Endothelial cell of umbilical vein (primary cell): ENCODE data around the gene MAGEB4. TPM values are rescaled to one million over a fixed set of nuclear protein-coding genes. Genes with fewer than 3 reads are reported as not detected.

ENCODE experiments used
- BruUV-seq: library from RNA; stranded (reverse); fragments of 400-500 nt; replicated peaks from 2 replicates; lab custom pipeline; 2021; lab: Mats Ljungman, UMichigan
- CTCF ChIA-PET: fragments of 300-600, 350-600 bp; sonication (Branson Sonifier 250); formaldehyde crosslinking; loops from one replicate; lab custom pipeline; 2021; ENCODE audit warnings: antibody characterized with exemption, inconsistent platforms; lab: Charles Lee
- POLR2A ChIA-PET: fragments of 300-600, 350-600 bp; sonication (Branson Sonifier 250); formaldehyde crosslinking; loops from one replicate; lab custom pipeline; 2021; ENCODE audit warnings: antibody characterized with exemption, inconsistent platforms; lab: Charles Lee
- DNase-seq: peaks from one replicate; pipeline ENCODE4 v3.0.0-alpha.2; 2011; ENCODE audit warnings: low read depth, low spot score
- FAIRE-seq: peaks from 2 replicates; lab custom pipeline; 2011; peaks lifted over from hg19 to GRCh38; lab: Jason Lieb, UNC
- H2AFZ ChIP-seq: 2 replicates; pipeline ENCODE4 v1.6.0; 2012; ENCODE audit warnings: low read depth, low read length, control low read depth, inconsistent platforms
- H3K27ac ChIP-seq: 2 replicates; pipeline ENCODE4 v1.5.1; 2011; ENCODE audit warnings: low read depth, mild to moderate bottlenecking, control low read depth, low read length, moderate library complexity; ENCODE audit not compliant: insufficient read depth
- H3K27me3 ChIP-seq, 2 experiments: 2 replicates each; pipeline versions ENCODE4 v1.6.0 to v1.6.1; 2011; ENCODE audit warnings: low read length in 2 of 2, mixed read lengths in 1 of 2; ENCODE audit not compliant: control insufficient read depth in 2 of 2, insufficient read depth in 2 of 2
- H3K36me3 ChIP-seq, 2 experiments: 2 replicates in 1 of 2; 3 replicates in 1 of 2; pipeline ENCODE4 v1.5.1; 2011; ENCODE audit warnings: low read length in 2 of 2, mild to moderate bottlenecking in 1 of 2, moderate library complexity in 1 of 2; ENCODE audit not compliant: control insufficient read depth in 2 of 2, insufficient read depth in 2 of 2; ENCODE audit errors: extremely low read depth in 1 of 2
- H3K4me1 ChIP-seq: 3 replicates; pipeline ENCODE4 v1.5.1; 2011; ENCODE audit warnings: mild to moderate bottlenecking, low read length; ENCODE audit not compliant: control insufficient read depth, insufficient read depth; ENCODE audit errors: extremely low read depth
- H3K4me2 ChIP-seq: 2 replicates; pipeline ENCODE4 v1.6.1; 2011; ENCODE audit warnings: low read length, control low read depth, mixed read lengths; ENCODE audit not compliant: insufficient read depth
- H3K4me3 ChIP-seq, 3 experiments: fragments of 200-600 bp in 1 of 3; sonication (generic), shearing (Covaris generic) in 1 of 3; replicated peaks in 1 of 3; 2 replicates each; pipeline ENCODE4 v1.5.1; 2011 to 2016; ENCODE audit warnings: control low read depth in 3 of 3, low read length in 3 of 3, mild to moderate bottlenecking in 2 of 3, inconsistent platforms in 1 of 3, low read depth in 1 of 3, moderate library complexity in 1 of 3; ENCODE audit not compliant: insufficient read depth in 1 of 3
- H3K79me2 ChIP-seq: 2 replicates; pipeline ENCODE4 v1.6.0; 2012; ENCODE audit warnings: low read length, inconsistent platforms; ENCODE audit not compliant: control insufficient read depth, insufficient read depth
- H3K9ac ChIP-seq: replicated peaks from 2 replicates; pipeline ENCODE3; 2011; ENCODE audit warnings: low read length, control low read depth; ENCODE audit not compliant: insufficient read depth; ENCODE audit errors: extremely low read depth
- H3K9me1 ChIP-seq: replicated peaks from 3 replicates; pipeline ENCODE4 v1.6.0; 2011; ENCODE audit warnings: mild to moderate bottlenecking, low read length; ENCODE audit not compliant: control insufficient read depth, insufficient read depth; ENCODE audit errors: extremely low read depth
- H3K9me3 ChIP-seq: replicated peaks from 2 replicates; pipeline ENCODE4 v1.5.1; 2012; ENCODE audit warnings: low read length, inconsistent platforms; ENCODE audit not compliant: control insufficient read depth, insufficient read depth
- H4K20me1 ChIP-seq: replicated peaks from 2 replicates; pipeline ENCODE3; 2011; ENCODE audit warnings: mild to moderate bottlenecking, low read length; ENCODE audit not compliant: control insufficient read depth, insufficient read depth; ENCODE audit errors: extremely low read depth
- CTCF ChIP-seq, 2 donors: IDR thresholded peaks; 1 replicate in 1 of 2; 2 replicates in 1 of 2; pipeline ENCODE4 v1.5.1; 2011; ENCODE audit warnings: low read length in 2 of 2, mild to moderate bottlenecking in 2 of 2, moderate library complexity in 2 of 2, control low read depth in 1 of 2, inconsistent platforms in 1 of 2, low read depth in 1 of 2; ENCODE audit not compliant: insufficient read depth in 1 of 2; ENCODE audit errors: extremely low read depth in 1 of 2
- EZH2 ChIP-seq: IDR thresholded peaks from 2 replicates; pipeline ENCODE4 v1.6.1; 2012; ENCODE audit warnings: borderline replicate concordance, low read depth, mild to moderate bottlenecking, moderate library complexity, low read length, inconsistent platforms; ENCODE audit not compliant: severe bottlenecking
- FOS ChIP-seq: IDR thresholded peaks from 2 replicates; pipeline ENCODE4 v1.6.1; 2011; ENCODE audit warnings: mild to moderate bottlenecking, low read length, moderate library complexity, borderline replicate concordance; ENCODE audit not compliant: insufficient read depth
- GATA2 ChIP-seq: IDR thresholded peaks from 2 replicates; pipeline ENCODE4 v1.7.0; 2011; ENCODE audit warnings: low read depth, mild to moderate bottlenecking, moderate library complexity, mixed read lengths, low read length; ENCODE audit not compliant: insufficient read length, insufficient read depth
- JUN ChIP-seq: IDR thresholded peaks from 2 replicates; pipeline ENCODE4 v1.6.1; 2011; ENCODE audit warnings: borderline replicate concordance, low read depth; ENCODE audit not compliant: insufficient read length, insufficient read depth
- MAX ChIP-seq: IDR thresholded peaks from 2 replicates; pipeline ENCODE4 v1.6.1; 2011; ENCODE audit not compliant: insufficient read depth, insufficient read length
- MYC ChIP-seq: IDR thresholded peaks from one replicate; pipeline ENCODE4 v1.6.1; 2011; ENCODE audit warnings: mild to moderate bottlenecking, low read depth, low read length
- POLR2A ChIP-seq: IDR thresholded peaks from 2 replicates; pipeline ENCODE4 v1.6.1; 2012; ENCODE audit warnings: low read depth, mild to moderate bottlenecking, control low read depth, low read length
- POLR2AphosphoS5 ChIP-seq: IDR thresholded peaks from 2 replicates; pipeline ENCODE4 v1.6.1; 2012; ENCODE audit warnings: low read depth, mild to moderate bottlenecking, control low read depth, low read length, moderate library complexity; ENCODE audit not compliant: insufficient read depth
- dilution Hi-C: fragments of 300-500 bp; cut with MboI; formaldehyde crosslinking; loops from one replicate; pipeline ENCODE4 v1.15.0; 2019; ENCODE audit warnings: low sequenced_read_pairs; ENCODE audit not compliant: extremely low pct_ligation_motif_present
- intact Hi-C: fragments of 100-400 bp; cut with micrococcal nuclease; formaldehyde crosslinking; loops from one replicate; pipeline ENCODE4 v1.10.0; 2022
- polyA plus RNA-seq, 4 experiments: library from polyadenylated mRNA; depleted of rRNA in 3 of 4; stranded (reverse) in 3 of 4; unstranded in 1 of 4; fragments of >200 nt; gene quantifications; 2 replicates each; pipeline versions ENCODE4 v1.2.1 to v1.2.3, GENCODE V29; 2011 to 2012; ENCODE audit warnings: missing spikeins in 1 of 4
- total RNA-seq: library from RNA; stranded (reverse); gene quantifications from 2 replicates; pipeline ENCODE4 v1.2.3, GENCODE V29; 2021

Gene MAGEB4
- total and polyA plus RNA-seq, 2 donors (not counting 3 experiments of a cell fraction or from before 2014, with no cell fraction given) = not detected

GRCh38 chrX:30253257-30253656 is 11.5 kb downstream of the MAGEB4 start:
- Histone ChIP-seq H3K27me3 (no peaks in the 10 kb centered on the region), H3K79me2 (no peaks in the 10 kb centered on the region), H3K4me2 (no peak overlapping the region), H3K4me3 (no peak overlapping the region), H2AFZ (no peak overlapping the region), H3K27ac (no peak overlapping the region), H3K9me3 (no peaks in the 10 kb centered on the region), H3K9me1 (no peaks in the 10 kb centered on the region), H3K36me3 (no peaks in the 10 kb centered on the region), H4K20me1 (no peaks in the 10 kb centered on the region), H3K9ac (no peak overlapping the region), H3K4me1 (no peaks in the 10 kb centered on the region)
- intact Hi-C loops = no loop called here
- POLR2A ChIA-PET = no interaction called here
- dilution Hi-C loops = no loop called here
- TF ChIP-seq FOS = no peak
- CTCF ChIA-PET = no interaction called here
- FAIRE-seq (no peak), DNase-seq (no peak)
- BruUV-seq = no TSS peak

GRCh38 chrX:30259927-30260326 is 18.1 kb downstream of the MAGEB4 start:
- Histone ChIP-seq H3K4me3 (no peak overlapping the region), H3K79me2 (no peaks in the 10 kb centered on the region), H3K27ac (no peak overlapping the region), H3K4me2 (no peak overlapping the region), H3K27me3 (no peaks in the 10 kb centered on the region), H2AFZ (no peak overlapping the region), H3K36me3 (no peaks in the 10 kb centered on the region), H3K4me1 (no peaks in the 10 kb centered on the region), H3K9me1 (no peaks in the 10 kb centered on the region), H4K20me1 (no peaks in the 10 kb centered on the region), H3K9ac (no peak overlapping the region), H3K9me3 (no peaks in the 10 kb centered on the region)
- TF ChIP-seq GATA2 = no peak
- no peak for TF ChIP-seq EZH2
- no peak for TF ChIP-seq MYC
- no peak for TF ChIP-seq POLR2A
- TF ChIP-seq FOS = no peak
- TF ChIP-seq MAX = no peak
- TF ChIP-seq CTCF (IDR thresholded peaks at IDR 0.05; ENCODE audit: extremely low read depth in 1 of 2, insufficient read depth in 1 of 2, low read depth in 1 of 2, low read length in 2 of 2) = no peak
- TF ChIP-seq POLR2AphosphoS5 = no peak
- no peak for TF ChIP-seq JUN
- FAIRE-seq (no peak), DNase-seq (no peak)
- ChIA-PET CTCF (no interaction called here), POLR2A (no interaction called here)
- intact Hi-C loops (no loop called here), dilution Hi-C loops (no loop called here)
- no TSS peak for BruUV-seq
